UCSD-AML1 (cell line): ENCODE data around the gene STING1.
"Not testable (repeated sequence)": the region's sequence is repeated elsewhere in the genome, so short reads cannot be mapped to it uniquely, and the experiment has no call there.

Experiments
- DNase-seq: peaks from one replicate; lab custom pipeline; 2025; ENCODE audit not compliant: unreplicated experiment; lab: John Stamatoyannopoulos, UW

STING1 gene

DNA sequence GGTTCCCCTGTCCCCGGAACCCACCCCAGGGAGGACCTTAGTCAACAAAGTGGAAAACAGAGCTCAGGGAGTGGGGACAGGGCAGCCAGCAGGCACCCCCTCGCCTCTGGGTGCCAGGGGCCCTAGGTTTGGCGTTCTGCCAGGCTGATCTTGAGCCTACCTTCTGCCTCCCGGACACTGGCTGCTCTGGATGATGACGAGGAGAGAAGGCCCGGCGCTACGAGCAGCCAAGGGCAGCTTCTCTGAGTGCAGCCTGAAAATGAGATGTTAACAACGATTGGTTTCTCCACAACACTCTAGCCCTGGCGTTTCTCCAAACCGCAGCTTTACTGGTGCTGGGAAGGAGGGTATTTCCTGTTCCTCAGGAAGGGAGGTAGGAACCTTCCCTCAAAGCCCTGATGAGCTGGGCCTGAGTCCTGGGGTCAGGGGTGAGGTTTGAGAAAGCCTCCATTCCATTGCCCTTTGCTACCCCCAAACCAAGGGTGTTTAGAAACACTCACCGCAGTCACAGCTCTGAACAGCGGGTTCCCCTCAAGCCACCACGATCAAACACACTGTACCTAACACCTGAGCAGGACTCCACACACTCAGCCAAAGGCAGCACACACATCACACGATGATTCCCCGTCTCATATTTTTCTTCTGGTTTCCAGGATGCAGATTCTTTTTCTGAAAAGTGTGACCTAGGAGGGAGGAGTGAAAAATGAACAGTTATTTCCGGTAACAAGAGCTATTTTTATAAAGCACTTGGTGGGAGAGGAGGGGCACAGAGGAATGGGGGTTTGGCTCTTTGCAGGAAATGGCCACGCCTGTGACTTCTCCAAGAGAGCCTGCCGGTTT is at the start of gene STING1:
Gene STING1, minus strand, starts transcription at position 709 of the 840 bp plus-strand sequence. CDS start 1,054 bp downstream, outside the sequence.
- peak; percentile 89 for DNase-seq

DNA sequence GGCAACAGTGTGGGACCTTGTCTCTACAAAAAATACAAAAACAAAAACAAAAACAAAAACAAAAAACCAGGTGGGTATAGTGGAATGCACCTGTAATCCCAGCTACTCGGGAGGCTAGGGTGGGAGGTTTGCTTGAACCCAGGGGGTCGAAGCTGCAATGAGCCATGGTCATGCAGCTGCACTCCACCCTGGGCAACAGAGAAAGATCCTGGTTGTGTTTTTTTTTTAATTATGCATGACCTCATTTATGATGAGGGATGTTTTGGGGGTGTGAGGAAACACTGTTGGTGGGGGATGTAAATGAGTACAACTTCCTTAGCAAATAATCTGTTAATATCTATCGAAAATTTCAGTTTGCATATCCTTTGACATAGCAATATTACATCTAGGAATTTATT is 49.2 kb upstream of the STING1 start:
- DNase-seq: no peak

DNA sequence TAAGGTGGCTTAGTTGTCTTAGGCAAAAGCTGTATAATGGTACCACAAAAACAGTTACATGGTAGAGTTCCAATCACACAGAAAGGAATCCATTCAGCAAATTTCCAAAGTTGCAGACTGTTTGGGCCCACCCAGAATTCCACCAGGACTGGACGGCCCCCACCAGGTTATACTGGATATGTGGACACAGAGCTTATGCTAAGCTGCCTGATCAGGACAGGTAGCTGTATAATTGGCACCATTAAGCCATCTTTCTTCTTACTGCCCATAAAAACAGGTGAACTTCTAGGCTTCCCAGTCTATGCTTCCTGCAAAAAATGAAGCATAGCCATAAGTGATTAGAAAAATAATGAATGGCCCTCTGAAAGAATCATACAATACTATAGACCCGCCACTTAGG is 47.5 kb upstream of the STING1 start:
- not testable (repeated sequence) for DNase-seq

DNA sequence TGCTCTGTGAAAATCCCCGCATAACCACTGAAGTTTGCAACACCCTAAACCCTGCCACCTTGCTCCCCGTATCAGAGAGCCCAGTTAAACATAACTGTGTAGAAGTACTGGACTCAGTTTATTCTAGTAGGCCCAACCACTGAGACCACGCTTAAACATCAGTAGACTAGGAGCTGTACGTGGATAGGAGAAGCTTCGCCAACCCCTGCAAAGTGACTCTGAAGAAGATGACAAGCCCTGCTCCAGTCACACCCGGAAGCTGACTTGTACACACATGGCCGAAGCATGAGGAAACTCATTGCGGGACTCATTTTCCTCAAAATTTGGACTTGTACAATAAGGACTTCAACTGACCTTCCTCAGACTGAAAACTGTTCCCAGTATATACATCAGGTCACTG is 46.1 kb upstream of the STING1 start:
- DNase-seq: not testable (repeated sequence)

DNA sequence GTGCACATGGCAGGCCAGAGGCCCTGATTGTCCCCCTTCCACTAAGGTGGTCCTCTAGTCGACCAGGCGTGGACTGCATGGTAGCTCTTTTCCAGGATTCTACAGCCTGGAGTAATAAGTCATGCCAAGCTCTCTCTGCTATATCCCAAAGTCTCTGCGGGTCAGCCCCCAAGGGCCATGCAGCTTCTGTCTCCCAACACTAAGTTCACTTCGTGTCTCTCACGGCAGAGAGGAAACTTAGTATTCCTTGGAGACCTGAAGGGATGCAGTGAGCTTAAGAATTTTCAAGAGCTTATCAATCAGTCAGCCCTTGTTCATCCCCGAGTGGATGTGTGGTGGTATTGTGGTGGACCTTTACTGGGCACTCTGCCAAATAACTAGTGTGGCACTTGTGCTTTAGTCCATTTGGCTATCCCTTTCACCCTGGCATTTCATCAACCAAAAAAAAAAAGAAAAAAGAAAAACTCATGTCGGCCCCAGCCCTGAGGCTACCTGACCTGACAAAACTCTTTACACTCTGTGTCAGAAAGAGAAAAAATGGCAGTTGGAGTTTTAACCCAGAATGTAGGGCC is 45.4 kb upstream of the STING1 start:
- not testable (repeated sequence) for DNase-seq

DNA sequence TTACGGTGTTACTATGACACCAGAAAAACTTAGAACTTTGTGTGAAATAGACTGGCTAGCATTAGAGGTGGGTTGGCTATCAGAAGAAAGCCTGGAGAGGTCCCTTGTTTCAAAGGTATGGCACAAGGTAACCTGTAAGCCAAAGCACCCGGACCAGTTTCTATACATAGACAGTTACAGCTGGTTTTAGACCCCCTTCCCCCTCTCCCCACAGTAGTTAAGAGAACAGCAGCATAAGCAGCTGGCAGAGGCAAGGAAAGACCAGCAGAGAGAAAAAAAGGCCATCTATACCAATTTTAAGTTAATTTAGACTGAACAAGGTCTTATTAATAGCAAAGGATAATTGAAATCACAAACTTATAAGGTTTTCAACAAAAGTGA is 44.5 kb upstream of the STING1 start:
- not testable (repeated sequence) for DNase-seq

DNA sequence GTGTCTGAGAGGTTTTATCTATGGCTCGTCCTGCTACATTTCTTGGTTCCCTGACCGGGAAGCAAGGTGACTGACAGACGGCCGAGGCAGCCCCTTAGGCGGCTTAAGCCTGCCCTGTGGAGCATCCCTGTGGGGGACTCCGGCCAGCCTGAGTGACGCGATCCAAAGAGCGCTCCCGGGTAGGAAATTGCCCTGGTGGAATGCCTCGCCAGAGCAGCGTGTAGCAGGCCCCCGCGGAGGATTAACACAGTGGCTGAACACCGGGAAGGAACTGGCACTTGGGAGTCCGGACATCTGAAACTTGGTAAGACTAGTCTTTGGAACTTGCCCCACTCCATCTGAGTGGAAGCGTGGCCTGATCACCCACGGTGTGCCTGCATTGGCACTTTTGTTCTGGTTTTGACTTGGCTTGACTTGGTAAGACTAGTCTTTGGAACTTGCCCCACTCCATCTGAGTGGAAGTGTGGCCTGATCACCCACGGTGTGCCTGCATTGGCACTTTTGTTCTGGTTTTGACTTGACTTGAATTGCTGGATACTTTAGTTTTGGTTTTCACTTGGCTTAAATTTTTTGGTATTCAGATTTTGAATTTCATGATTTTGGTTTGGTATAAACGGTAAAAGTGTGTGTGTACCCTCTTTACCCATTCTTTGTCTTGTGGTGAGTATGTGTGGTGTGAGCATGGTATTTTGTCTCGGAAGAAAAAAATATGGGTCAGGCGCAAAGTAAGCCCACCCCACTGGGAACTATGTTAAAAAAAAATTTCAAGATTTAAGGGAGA is 43.9 kb upstream of the STING1 start:
- DNase-seq: not testable (repeated sequence)

DNA sequence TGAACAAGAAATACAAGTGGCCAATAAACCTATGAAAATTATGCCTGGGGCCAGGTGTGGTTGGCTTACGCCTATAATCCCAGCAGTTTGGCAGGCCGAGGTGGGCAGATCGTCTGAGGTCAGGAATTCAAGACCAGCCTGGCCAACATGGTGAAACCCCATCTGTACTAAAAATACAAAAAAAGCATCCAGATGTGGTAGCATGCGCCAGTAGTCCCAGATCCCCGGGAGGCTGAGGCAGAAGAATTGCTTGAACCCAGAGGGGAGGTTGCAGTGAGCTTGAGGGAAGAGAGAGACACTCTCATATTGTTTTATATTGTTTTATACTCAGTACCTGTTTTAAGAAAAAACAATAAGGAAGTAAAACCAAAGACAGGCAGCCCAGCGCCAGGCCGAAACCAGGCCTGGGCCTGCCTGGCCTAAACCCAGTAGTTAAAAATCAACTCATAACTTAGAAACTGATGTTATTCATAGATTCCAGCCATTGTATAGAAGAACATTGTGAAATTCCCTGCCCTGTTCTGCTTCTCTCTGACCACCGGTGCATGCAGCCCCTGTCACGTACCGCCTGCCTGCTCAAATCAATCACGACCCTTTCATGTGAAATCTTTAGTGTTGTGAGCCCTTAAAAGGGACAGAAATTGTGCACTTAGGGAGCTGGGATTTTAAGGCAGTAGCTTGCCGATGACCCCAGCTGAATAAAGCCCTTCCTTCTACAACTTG is 43.2 kb upstream of the STING1 start:
- not testable (repeated sequence) for DNase-seq

DNA sequence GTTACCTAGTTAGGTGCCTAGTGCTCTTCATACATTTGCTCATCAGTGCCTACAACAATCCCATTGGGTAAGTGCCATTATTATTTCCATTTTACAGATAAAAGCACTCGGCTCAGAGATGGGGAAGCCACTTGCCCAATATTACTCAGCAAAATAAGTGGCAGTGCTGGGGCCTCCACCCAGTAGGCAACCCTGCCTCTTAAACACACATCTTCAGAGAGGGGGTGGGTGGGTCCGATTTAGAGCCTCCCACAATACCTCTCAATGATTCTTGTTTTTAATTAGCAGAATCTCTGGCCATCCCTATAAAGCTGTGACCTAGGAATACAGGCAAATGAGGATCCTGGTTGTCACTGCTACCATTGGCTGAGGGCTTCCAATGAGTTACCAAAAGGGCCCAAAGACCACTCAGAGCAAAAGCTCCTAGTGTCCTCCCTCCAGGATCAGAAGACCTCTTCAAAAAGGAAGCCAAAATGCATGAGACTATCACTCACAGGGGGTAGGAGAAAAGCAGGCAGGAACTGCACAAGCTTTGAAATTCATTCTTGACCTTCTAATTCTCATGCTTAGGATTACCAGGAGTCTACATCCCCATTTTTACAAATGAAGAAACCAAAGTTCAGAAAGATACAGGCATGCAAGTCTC is 42.5 kb upstream of the STING1 start:
- no peak for DNase-seq

DNA sequence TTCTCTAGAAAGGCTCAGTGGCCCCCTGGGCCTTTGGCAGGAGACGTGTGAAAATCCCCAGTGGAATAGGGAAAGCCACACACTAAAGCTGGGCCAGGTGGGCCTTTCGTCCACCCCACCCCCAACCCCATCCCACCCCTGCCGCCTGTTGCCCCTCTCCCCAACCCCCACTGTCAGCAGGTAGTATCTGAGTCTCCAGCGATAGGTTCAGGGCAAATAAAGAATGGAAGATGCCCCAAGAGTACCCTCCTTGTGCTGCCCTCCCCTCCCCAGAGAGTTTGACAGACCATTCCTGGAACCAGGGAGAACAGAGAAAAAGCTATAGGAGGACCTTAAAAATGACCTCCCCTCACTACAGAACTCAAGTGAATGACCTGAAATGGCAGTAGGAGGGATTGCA is 41.9 kb upstream of the STING1 start:
- DNase-seq: no peak

DNA sequence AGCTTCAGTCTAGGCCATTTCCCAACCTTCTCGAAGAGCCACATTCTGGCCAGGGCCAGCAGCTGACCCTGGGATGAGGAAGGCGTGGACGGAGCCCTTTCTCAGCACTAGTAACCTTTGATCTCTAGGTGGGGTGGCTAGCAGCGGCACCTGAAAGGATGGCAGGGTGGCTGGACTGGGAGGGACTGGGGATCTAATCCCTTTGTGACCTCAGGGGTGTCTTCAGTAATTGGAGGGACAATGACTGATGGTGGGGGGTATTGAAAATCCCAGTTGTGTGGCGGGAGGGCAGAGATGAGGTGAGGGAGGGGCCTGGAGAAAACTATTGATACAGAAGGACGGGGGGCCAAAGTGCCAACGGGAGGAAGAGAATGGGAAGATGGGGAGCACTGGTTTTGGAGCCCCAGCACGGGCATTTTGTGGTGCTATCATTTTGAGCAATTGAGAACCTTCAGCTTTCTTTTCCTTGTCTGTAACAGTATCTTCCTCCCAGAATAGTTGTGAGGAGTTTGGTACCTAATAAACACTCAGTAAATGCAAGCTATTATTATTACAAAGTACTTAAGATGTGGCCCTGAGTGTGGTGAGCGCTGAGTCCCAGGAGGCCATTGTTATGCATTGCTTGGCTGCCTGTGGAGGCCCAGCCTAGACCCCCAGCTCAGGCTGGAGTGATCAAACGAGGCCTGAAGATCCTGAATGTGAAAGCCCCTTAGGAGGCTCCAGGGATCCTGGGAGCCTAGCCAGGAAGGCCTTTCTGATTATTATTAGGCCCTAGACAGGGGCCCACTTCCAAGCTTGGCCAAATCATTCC is 41.3 kb upstream of the STING1 start:
- no peak for DNase-seq

DNA sequence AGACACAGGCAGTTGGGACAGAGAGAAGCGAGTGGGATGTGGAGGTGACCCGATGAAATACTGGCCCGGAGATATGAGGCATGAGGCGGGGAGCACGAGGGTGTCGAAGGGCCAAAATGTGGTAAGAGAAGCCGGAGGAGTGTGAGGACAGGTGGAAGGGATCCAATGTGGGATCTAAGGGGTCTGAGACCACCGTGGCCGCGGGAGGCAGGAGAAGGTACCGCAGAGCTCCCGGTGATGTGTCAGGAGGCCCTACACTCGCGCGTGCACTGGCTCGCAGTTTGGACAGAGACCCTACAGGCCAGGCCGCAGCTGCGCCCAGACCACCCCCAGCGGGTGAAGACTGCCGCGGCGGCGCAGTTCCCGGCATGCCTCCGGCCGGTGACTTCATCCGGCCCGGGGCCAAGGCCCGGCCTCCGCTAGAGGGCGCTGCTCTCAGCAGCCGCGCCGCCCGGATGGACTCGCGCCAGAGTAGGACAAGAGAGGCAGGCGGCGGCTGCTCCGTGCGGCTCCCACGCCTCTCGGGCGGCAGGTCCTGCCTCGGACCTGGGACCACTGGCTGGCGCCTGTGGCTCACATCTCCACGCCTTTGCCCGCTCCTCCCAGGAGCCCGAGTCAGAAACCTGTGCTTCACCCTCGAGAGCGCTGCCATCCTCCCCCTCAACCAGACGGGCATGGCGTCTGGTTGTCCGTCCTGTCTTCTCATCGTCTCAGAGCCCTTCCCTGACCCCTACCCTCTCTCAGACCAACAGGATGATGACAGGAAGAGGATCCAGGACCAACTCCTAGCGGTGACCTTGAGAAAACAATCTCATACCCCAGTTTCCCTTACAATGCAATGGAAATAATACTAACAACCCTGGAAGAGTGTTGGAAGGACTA is 35.4 kb upstream of the STING1 start:
- DNase-seq: peak; percentile 90

DNA sequence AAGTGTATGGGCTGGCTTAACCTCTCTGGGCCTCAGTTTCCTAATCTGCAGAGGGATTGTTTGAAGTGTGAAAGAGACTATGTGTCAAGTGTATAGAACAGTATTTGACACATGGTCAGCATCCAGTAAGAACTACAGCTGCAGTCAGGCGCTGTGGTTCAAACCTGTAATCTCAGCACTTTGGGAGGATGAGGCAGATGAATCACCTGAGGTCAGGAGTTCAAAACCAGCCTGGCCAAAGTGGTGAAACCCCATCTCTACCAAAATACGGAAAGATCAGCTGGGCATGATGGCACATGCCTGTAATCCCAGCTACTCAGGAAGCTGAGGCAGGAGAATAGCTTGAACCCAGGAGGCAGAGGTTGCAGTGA is 31.9 kb upstream of the STING1 start:
- no peak for DNase-seq

DNA sequence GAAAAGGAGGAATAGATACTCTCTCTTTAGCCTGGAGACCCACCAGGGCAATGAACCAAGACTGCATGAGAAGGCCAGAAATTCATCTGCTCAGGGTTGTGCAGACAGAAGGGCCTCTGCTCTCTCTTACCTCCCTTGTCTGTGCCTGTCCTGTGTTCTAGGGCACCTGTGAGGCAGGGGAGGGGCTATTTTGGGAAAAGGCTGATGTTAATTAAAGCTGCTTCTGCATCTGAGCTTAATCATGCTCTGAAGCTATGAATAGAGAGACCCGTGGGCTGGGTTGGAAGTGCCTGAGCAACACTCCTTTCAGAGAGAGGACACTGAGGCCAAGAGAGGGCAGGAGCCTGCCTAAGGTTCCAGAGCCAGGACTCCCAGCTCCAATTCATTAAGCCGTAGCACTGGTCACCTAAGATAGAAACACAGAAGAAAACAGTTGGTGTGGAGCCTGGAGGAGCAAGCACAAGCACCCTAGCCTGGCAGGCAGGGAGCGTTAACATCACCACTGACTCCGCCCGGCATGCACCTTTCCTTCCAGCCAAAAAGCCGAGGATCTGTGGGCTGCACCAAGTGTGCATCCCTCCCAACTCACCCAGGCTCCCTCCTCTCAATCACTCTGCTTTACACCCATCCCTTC is 31.4 kb upstream of the STING1 start:
- DNase-seq: no peak

DNA sequence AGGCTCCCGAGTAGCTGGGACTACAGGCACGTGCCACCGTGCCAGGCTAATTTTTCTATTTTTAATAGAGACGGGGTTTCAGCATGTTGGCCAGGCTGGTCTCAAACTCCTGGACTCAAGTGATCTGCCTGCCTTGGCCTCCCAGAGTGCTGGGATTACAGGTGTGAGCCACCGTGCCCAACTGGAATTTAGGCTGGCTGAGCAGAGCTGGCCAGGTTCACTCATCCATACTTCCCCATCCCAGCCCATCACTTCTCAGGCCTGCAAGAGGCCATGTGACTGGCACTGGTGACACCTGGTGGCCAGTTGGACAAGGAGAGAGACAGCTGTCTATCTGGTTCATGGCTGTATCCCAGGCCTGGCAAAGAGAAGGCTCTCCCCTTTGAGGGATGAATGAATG is 30.9 kb upstream of the STING1 start:
- peak; percentile 75 for DNase-seq

DNA sequence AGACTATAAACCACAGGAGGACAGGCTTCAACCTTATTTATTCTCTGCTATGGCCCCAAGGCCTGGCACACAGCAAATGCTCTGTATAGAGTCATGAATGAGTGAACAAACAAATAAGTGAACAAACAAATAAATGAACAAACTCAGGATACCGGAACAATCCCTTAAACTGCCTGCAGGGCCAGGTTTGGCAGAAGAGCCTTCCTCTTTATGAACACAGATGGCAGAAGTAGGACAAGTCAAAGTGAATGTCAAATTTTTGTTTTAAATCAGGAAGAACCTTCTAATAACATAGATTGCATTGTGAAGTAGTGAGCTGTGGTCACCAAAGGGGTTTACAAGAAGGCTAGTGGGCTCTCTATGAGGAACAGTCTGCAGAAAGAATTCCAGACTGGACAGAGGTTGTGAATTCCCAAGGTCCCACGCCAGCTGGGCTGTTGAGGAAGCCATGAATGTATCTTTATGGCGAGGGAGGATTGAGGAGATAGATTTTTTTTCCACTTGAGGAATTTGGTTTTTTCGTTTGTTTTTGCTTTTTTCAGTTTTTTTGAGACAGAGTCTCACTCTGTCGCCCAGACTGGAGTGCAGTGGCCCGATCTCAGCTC is 30.3 kb upstream of the STING1 start:
- no peak for DNase-seq

DNA sequence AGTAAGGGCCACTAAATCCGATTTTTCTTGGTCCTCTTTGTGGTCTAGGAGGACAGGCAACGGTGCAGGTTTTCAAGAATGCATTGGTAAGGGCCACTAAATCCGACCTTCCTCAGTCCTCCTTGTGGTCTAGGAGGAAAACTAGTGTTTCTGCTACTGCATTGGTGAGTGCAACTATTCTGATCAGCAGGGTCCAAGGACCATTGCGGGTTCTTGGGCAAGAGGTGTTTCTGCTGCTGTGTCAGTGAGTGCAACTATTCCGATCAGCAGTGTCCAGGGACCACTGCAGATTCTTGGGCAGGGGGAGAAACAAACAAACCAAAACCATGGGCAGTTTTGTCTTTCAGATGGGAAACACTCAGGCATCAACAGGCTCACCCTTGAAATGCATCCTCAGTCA is 22.2 kb upstream of the STING1 start:
- DNase-seq: not testable (repeated sequence)

DNA sequence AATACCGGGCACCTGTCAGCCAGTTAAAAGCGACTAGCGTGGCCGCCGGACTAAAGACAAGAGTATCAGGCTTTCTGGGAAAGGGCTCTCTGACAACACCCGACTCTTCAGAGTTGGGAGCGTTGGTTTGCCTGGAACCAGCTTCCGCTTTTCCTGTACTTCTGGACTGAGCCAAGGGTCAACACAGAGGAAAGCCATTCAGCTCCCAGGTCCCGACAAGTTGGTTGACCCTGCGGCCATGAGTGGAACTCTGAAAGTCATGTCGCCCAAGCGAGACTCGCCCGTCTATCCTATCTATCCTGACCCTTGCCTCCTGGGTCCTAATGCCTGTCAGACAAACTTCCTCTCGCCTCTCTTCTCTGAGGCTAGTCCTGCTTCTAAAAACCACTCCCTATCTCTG is 21.3 kb upstream of the STING1 start:
- DNase-seq: not testable (repeated sequence)
